ENCODE data around the gene LAD1. TPM values are rescaled to one million over a fixed set of nuclear protein-coding genes. Genes with fewer than 3 reads are reported as not detected.

LAD1 gene
- total and polyA plus RNA-seq, 2 donors (not counting 1 experiment from before 2014, with no cell fraction given), result not detected

DNA sequence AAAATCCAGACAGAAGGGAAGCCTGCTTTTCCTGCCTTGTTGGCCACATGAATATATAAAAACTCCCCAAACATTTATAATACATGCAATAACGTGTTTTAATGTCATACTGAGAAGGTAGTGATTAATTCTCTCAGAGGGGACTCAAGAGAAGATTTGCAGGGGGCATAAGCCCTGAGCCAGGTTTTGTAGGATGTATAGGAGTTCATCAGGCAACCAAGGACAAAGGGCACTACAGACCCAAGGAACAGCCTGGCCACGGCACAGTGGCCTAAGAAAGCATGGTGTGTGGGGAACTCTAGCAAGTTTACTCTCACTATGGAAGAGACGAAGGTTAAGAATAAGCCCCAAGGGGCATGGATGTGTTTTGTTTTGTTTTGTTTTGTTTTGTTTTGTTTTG lies 37.8 kb upstream of the LAD1 start:
- H3K9me3 ChIP-seq (ENCODE audit: control insufficient read depth, insufficient read depth, low read depth, low read length), result no peaks in the 10 kb centered on the region
- TF ChIP-seq, protein P1, sequence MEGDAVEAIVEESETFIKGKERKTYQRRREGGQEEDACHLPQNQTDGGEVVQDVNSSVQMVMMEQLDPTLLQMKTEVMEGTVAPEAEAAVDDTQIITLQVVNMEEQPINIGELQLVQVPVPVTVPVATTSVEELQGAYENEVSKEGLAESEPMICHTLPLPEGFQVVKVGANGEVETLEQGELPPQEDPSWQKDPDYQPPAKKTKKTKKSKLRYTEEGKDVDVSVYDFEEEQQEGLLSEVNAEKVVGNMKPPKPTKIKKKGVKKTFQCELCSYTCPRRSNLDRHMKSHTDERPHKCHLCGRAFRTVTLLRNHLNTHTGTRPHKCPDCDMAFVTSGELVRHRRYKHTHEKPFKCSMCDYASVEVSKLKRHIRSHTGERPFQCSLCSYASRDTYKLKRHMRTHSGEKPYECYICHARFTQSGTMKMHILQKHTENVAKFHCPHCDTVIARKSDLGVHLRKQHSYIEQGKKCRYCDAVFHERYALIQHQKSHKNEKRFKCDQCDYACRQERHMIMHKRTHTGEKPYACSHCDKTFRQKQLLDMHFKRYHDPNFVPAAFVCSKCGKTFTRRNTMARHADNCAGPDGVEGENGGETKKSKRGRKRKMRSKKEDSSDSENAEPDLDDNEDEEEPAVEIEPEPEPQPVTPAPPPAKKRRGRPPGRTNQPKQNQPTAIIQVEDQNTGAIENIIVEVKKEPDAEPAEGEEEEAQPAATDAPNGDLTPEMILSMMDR (conservative IDR thresholded peaks at IDR 0.05 in 1 of 2, IDR thresholded peaks at IDR 0.05 in 1 of 2; ENCODE audit: low read depth in 1 of 2, low read length in 2 of 2), result no peak
- TF ChIP-seq EZH2 (IDR thresholded peaks at IDR 0.05; ENCODE audit: low read length, missing control alignments), result no peak
- no peak for DNase-seq (ENCODE audit: low read depth in 2 of 2)
- no peaks in the 10 kb centered on the region for H3K4me1 ChIP-seq (ENCODE audit: control insufficient read depth, extremely low read depth, insufficient read depth, low read length)
- no peak overlapping the region for H3K4me2 ChIP-seq (ENCODE audit: extremely low read depth, insufficient read depth, low read length)
- no peaks in the 10 kb centered on the region for H3K27me3 ChIP-seq (ENCODE audit: control insufficient read depth, insufficient read depth, low read length)
- no peaks in the 10 kb centered on the region for H4K20me1 ChIP-seq (ENCODE audit: control insufficient read depth, extremely low read depth, insufficient read depth, low read length)
- no peak overlapping the region for H2AFZ ChIP-seq (ENCODE audit: low read length)
- H3K79me2 ChIP-seq (ENCODE audit: control insufficient read depth, insufficient read depth, low read length), result no peaks in the 10 kb centered on the region
- H3K36me3 ChIP-seq (ENCODE audit: control insufficient read depth, insufficient read depth, low read length), result no peaks in the 10 kb centered on the region
- no peak overlapping the region for H3K27ac ChIP-seq (ENCODE audit: insufficient read depth, low read length)
- no peak overlapping the region for H3K9ac ChIP-seq (ENCODE audit: insufficient read depth, low read length)
- no peak overlapping the region for H3K4me3 ChIP-seq (replicated peaks in 1 of 4; ENCODE audit: control extremely low read depth in 1 of 4, insufficient read depth in 1 of 4, low read depth in 3 of 4, low read length in 4 of 4)

DNA sequence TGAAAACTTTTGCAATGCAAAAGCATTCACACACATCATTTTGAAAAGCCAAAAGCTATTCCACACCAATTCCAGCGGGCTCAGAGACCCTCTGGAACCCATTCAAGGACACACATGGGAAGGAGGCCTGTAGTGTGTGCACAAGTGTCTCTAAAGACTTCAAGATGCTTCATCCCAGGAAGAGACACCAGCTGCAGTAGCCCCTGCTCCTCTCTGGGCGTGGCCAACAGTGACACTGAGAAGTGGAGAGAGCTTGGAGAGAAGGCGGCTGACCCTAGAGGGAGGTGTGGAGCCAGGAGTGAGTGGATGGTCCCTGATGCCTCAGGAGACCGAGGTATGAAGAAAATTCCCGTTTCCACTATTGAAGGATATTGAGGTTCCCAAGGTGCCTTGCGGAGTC lies 37.3 kb upstream of the LAD1 start:
- no peak overlapping the region for H3K4me2 ChIP-seq (ENCODE audit: extremely low read depth, insufficient read depth, low read length)
- no peak overlapping the region for H3K4me3 ChIP-seq (replicated peaks in 1 of 4; ENCODE audit: control extremely low read depth in 1 of 4, insufficient read depth in 1 of 4, low read depth in 3 of 4, low read length in 4 of 4)
- no peak overlapping the region for H2AFZ ChIP-seq (ENCODE audit: low read length)
- no peaks in the 10 kb centered on the region for H3K4me1 ChIP-seq (ENCODE audit: control insufficient read depth, extremely low read depth, insufficient read depth, low read length)
- peaks cover 3% of the 10 kb centered on the region for H3K27me3 ChIP-seq (ENCODE audit: control insufficient read depth, insufficient read depth, low read length)
- DNase-seq (ENCODE audit: low read depth in 2 of 2), result no peak
- H3K9me3 ChIP-seq (ENCODE audit: control insufficient read depth, insufficient read depth, low read depth, low read length), result no peaks in the 10 kb centered on the region
- H3K36me3 ChIP-seq (ENCODE audit: control insufficient read depth, insufficient read depth, low read length), result no peaks in the 10 kb centered on the region
- no peak overlapping the region for H3K9ac ChIP-seq (ENCODE audit: insufficient read depth, low read length)
- no peaks in the 10 kb centered on the region for H3K79me2 ChIP-seq (ENCODE audit: control insufficient read depth, insufficient read depth, low read length)
- no peak overlapping the region for H3K27ac ChIP-seq (ENCODE audit: insufficient read depth, low read length)
- TF ChIP-seq, protein P1 (conservative IDR thresholded peaks at IDR 0.05 in 1 of 2, IDR thresholded peaks at IDR 0.05 in 1 of 2; ENCODE audit: low read depth in 1 of 2, low read length in 2 of 2), result peak in 1 of 2 donors; percentile 14
- TF ChIP-seq EZH2 (IDR thresholded peaks at IDR 0.05; ENCODE audit: low read length, missing control alignments), result no peak
- no peaks in the 10 kb centered on the region for H4K20me1 ChIP-seq (ENCODE audit: control insufficient read depth, extremely low read depth, insufficient read depth, low read length)

DNA sequence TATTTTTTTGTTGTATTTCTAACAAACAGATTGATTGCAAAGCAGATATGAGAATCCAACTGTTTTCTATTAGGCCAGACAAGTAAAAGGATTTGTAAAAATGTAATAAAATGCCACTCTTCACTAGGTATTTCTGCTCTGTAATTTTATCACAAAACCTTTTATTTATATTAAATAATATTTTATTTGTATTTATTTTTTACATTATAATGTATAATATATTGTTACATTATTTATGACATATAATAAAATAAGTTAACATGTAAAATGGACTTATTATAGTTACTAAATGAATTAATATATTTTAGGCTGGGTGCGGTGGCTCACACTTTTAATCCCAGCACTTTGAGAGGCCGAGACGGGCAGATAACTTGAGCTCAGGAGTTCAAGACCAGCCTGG lies 35.1 kb upstream of the LAD1 start:
- TF ChIP-seq, protein P1 (conservative IDR thresholded peaks at IDR 0.05 in 1 of 2, IDR thresholded peaks at IDR 0.05 in 1 of 2; ENCODE audit: low read depth in 1 of 2, low read length in 2 of 2), result no peak
- no peak for TF ChIP-seq EZH2 (IDR thresholded peaks at IDR 0.05; ENCODE audit: low read length, missing control alignments)
- H3K79me2 ChIP-seq (ENCODE audit: control insufficient read depth, insufficient read depth, low read length), result no peaks in the 10 kb centered on the region
- no peak overlapping the region for H3K4me3 ChIP-seq (replicated peaks in 1 of 4; ENCODE audit: control extremely low read depth in 1 of 4, insufficient read depth in 1 of 4, low read depth in 3 of 4, low read length in 4 of 4)
- no peak overlapping the region for H3K4me2 ChIP-seq (ENCODE audit: extremely low read depth, insufficient read depth, low read length)
- H3K9me3 ChIP-seq (ENCODE audit: control insufficient read depth, insufficient read depth, low read depth, low read length), result no peaks in the 10 kb centered on the region
- no peak overlapping the region for H2AFZ ChIP-seq (ENCODE audit: low read length)
- H3K9ac ChIP-seq (ENCODE audit: insufficient read depth, low read length), result no peak overlapping the region
- H3K36me3 ChIP-seq (ENCODE audit: control insufficient read depth, insufficient read depth, low read length), result no peaks in the 10 kb centered on the region
- H4K20me1 ChIP-seq (ENCODE audit: control insufficient read depth, extremely low read depth, insufficient read depth, low read length), result no peaks in the 10 kb centered on the region
- peaks cover 11% of the 10 kb centered on the region for H3K27me3 ChIP-seq (ENCODE audit: control insufficient read depth, insufficient read depth, low read length)
- no peaks in the 10 kb centered on the region for H3K4me1 ChIP-seq (ENCODE audit: control insufficient read depth, extremely low read depth, insufficient read depth, low read length)
- H3K27ac ChIP-seq (ENCODE audit: insufficient read depth, low read length), result no peak overlapping the region
- no peak for DNase-seq (ENCODE audit: low read depth in 2 of 2)

Measured in fibroblast of lung (primary cell).